Activated T-cell treated with anti-CD3 and anti-CD28 coated beads, Interleukin-2, amount 50 U/mL, for 4 hours (primary cell): ENCODE data around the gene COL11A1. TPM values are rescaled to one million over a fixed set of nuclear protein-coding genes. Genes with fewer than 3 reads are reported as not detected.
A peak's percentile ranks its signal among the peaks of the same experiment; 100 is the strongest.
"Not testable (repeated sequence)": the region's sequence is repeated elsewhere in the genome, so short reads cannot be mapped to it uniquely, and the experiment has no call there.

Experiments
- ATAC-seq, 2 donors: fragments of 200-7000 bp; cut with Tn5 transposase; one replicate each; pipeline ENCODE4 v1.10.0; 2021
- DNase-seq: peaks from one replicate; pipeline ENCODE4 v3.0.0-alpha.2; 2020
- H3K27me3 Mint-ChIP-seq: one replicate; pipeline ENCODE4 v1.8.0; 2021; ENCODE audit warnings: low read depth, mixed read lengths
- H3K36me3 Mint-ChIP-seq: one replicate; pipeline ENCODE4 v1.8.0; 2022; ENCODE audit warnings: mixed read lengths; ENCODE audit not compliant: insufficient read depth
- H3K4me1 Mint-ChIP-seq: one replicate; pipeline ENCODE4 v1.8.0; 2021; ENCODE audit warnings: low read depth, mixed read lengths
- H3K4me3 Mint-ChIP-seq: one replicate; pipeline ENCODE4 v1.8.0; 2021; ENCODE audit warnings: mild to moderate bottlenecking, moderate library complexity, mixed read lengths
- H3K9me3 Mint-ChIP-seq: one replicate; pipeline ENCODE4 v1.8.0; 2021; ENCODE audit warnings: mixed read lengths
- total RNA-seq, 3 donors: library from RNA; stranded (reverse); gene quantifications; one replicate each; pipeline ENCODE4 v1.2.1, GENCODE V29; 2021

Gene COL11A1
- total RNA-seq, 3 donors from 2014 or later = not detected

DNA sequence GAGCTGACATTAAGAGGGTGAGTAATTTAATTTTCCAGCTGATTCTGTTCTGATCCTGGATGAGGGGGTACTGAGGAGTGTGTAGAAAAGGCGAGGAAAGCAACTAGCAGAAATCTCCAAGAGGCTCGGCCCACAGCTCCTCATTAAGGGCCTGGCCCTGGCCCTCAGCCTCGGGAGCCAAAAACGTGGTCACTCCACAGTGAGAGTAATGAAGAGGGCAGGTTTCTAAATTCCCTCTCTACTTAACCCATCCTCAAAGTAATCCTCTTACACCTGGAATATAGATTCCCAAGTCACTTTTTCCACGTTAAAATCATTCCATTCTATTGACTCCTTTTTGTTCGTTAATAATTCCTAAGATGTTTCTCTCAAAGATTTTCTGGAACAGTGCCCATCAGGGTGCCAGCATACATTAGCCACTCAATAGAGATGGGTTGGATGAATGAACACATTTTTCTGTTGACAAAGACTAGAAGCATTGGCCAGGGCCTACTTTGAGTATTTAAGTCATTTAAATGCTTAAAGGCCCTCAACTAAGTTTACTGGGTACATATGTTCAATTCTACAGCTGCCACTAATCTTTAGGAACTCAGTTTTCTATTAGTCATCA is 1.1 kb upstream of the COL11A1 start:
- Mint-ChIP-seq H3K4me3 (no peak overlapping the region), H3K36me3 (no peaks in the 10 kb centered on the region), H3K9me3 (no peaks in the 10 kb centered on the region), H3K27me3 (peaks cover 27% of the 10 kb centered on the region), H3K4me1 (peaks cover 4% of the 10 kb centered on the region)
- DNase-seq (no peak), ATAC-seq (no peak)

DNA sequence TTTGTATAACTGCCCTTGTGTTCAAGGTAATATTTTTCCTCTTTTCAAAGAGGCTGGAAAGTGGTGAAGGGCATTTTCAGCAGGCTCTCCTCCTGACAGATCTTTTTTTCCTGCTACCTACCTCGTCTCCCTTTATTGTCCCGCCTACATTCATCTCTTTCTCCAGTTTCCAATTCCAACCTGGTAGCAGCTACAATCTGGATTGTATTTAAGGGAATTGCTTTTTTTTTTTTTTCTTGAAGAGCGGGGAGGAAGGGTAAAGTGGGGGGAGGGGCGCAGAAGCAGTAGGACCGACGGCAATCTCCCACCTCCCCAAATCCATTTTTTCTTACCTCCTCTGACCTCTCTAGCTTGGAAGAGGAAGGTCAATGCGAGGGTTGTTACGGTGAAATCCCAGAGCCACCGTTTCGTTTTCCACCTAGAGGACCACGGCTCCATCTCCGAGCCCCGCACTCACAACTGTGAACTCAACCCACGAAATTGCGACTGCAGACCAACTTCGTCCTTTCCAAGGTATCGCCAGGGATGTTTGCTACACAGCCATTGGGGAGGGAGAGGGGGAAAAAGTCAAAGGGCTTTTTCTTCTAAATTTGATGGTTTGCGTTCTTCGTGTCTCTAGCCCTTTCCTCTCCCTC is 464 bp downstream of the COL11A1 start:
- H3K4me3 Mint-ChIP-seq = no peak overlapping the region
- peaks cover 27% of the 10 kb centered on the region for H3K27me3 Mint-ChIP-seq
- ATAC-seq (no peak), DNase-seq (no peak)
- peaks cover 4% of the 10 kb centered on the region for H3K4me1 Mint-ChIP-seq
- no peaks in the 10 kb centered on the region for H3K36me3 Mint-ChIP-seq
- no peaks in the 10 kb centered on the region for H3K9me3 Mint-ChIP-seq

DNA sequence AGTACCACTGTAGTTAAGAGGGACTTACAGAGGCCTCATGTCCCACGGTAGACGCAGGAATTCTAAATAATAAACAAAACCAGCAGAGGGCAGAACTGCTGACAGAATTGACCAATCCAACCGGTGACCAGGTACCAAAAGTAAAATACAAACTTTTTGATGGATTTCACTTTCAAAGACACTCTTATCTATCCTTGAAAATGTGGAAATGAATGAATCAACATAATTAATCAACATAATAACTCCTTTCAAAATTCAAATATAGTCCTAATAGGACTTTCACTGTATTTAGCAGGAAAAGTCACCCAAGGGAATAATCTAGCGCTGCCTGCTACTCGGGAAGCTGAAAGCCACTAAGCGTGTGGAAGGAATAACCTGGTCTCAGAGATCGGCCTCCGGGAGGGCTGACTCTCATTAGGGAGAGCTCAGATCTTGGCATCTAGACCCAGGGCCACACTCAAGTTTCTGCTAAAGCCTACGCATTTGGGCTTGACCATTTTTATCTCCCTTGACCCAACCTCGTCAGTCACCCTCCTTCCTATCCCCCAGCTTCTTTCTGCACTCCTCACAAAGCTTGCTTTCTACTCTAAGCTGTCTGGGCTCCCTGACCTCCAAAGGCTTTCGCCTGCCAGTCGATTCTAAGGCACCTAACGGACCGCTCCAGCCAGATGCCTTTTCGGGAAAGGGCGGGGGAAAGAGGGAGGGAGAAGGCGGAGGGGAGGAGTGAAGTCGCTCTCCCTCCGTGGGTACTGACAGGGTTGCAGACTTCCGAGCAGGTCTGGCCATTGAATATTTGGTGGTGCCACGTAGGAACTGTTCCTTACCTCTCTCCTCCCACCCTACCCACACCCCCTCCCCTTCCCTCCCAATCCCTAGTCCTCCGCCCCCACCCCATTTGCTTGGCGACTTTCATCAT is 1.6 kb downstream of the COL11A1 start:
- H3K4me1 Mint-ChIP-seq = peaks cover 4% of the 10 kb centered on the region
- no peaks in the 10 kb centered on the region for H3K36me3 Mint-ChIP-seq
- H3K4me3 Mint-ChIP-seq = peak overlapping the region; percentile 6
- no peak for DNase-seq
- peaks cover 27% of the 10 kb centered on the region for H3K27me3 Mint-ChIP-seq
- no peak for ATAC-seq
- no peaks in the 10 kb centered on the region for H3K9me3 Mint-ChIP-seq

DNA sequence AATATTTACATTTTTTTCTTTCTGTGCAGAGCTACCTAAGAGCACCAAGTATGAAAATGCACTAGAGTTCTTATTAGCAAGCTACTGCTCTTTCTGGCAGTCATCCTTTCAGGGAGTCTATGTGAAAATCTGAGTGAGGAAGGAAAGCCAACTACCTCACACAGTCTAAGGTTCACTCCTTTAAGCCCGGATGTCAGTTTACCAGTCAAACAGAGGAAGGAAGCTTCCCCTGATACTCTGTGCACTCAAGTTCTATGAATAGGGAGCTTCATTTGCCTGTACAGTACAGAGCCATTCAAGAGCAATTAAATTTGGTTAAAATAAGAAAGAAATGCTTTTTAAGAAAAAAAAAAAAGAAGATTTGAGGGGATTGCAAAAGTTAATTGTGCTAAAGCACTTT is 6.9 kb downstream of the COL11A1 start:
- no peak for ATAC-seq
- peaks cover under 1% of the 10 kb centered on the region for H3K27me3 Mint-ChIP-seq
- H3K9me3 Mint-ChIP-seq = no peaks in the 10 kb centered on the region
- no peaks in the 10 kb centered on the region for H3K36me3 Mint-ChIP-seq
- no peak for DNase-seq
- no peak overlapping the region for H3K4me3 Mint-ChIP-seq
- peaks cover under 1% of the 10 kb centered on the region for H3K4me1 Mint-ChIP-seq

DNA sequence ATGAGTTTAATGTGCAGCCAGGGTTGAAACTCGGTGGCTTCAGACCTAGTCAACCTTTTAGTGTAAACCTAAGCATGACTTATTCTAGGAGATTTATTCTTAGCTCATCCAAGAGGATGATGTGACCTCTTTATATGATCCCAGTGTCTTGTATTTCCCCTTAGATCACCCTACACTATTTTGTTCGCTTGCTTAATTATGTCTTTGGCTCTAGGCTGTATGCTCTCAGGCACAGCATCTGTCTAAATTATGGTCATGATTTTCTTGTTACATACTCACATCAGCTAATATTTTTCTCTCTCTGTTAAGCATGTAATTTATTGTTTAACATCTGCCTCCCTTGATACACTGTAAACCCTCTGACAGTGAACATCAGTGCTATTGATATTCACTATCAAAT is 19.1 kb downstream of the COL11A1 start:
- Mint-ChIP-seq H3K36me3 (no peaks in the 10 kb centered on the region), H3K4me1 (no peaks in the 10 kb centered on the region), H3K9me3 (peaks cover 6% of the 10 kb centered on the region), H3K4me3 (no peak overlapping the region), H3K27me3 (no peaks in the 10 kb centered on the region)
- DNase-seq (no peak), ATAC-seq (no peak)

DNA sequence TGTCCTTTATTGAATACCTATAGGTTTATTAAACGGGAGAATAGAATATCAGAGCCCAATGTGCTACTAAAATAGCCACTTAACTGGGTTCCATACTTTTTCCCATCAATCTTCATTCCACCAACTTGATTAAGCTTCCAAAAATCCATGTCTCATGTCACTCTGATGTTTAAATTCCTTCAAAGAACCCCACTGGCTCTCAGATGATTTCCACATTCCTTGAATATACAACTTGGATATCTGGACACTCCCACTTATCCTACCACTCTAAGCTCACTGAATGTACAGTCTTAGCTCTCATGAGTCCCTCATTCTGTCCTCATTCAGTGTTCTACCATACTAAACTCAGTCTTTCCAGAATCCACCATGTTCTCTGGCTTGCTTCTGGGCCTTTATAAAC is 21.1 kb downstream of the COL11A1 start:
- H3K4me1 Mint-ChIP-seq = no peaks in the 10 kb centered on the region

DNA sequence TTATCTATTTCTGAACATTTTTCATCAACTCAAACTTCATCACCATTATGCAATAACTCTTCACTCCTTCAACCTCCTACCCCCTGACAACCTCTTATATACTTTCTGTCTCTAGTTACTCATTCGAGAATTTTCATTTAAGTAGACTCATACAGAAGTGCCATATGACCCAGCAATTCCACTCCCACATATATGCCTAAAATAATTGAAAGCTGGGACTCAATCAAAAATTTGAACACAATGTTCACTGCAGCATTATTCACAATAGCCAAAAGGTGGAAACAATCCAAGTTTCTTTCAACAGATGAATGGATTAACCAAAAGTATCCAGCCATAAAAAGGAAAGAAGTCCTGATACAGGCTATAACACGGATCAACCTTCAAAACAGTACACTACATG is 24.1 kb downstream of the COL11A1 start:
- H3K9me3 Mint-ChIP-seq = no peaks in the 10 kb centered on the region
- H3K36me3 Mint-ChIP-seq = no peaks in the 10 kb centered on the region
- DNase-seq (no peak), ATAC-seq (no peak)
- no peaks in the 10 kb centered on the region for H3K27me3 Mint-ChIP-seq
- H3K4me3 Mint-ChIP-seq = no peak overlapping the region
- no peaks in the 10 kb centered on the region for H3K4me1 Mint-ChIP-seq

More for the DNA sequence above, 21.1 kb downstream of the COL11A1 start:
- Mint-ChIP-seq H3K4me3 (no peak overlapping the region), H3K9me3 (no peaks in the 10 kb centered on the region), H3K27me3 (no peaks in the 10 kb centered on the region), H3K36me3 (no peaks in the 10 kb centered on the region)
- DNase-seq (no peak), ATAC-seq (no peak)

DNA sequence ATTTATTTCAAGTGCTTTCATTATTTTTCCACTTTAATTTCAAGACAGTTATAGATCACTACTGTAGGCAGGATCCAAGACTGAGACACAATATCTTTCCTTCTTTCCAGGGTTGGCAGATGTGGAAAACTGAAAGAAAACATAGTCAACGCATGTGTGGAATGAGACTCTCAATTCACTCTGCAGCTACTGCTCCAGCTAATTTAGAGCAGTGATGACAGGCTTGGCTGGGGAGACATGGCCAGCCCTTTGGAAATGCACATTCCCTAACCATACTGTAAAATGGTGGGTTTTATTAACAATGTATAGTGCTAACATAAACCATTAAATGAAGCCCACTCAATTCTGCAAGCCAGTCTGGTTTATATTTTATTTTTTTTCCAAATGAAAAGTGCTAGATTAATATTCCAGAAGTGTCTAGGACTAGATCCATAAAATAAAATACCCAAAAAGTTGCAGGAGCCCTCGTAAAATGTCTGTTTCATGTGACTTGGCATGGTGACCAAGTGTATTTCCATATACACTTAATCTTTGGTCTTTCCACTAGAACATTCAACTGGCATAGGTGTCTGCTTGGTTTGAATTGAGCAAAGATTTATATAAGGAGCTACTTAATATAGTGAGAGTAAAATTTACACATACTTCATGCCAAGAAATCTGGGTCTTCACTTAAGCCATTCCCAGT is 32.9 kb downstream of the COL11A1 start:
- ATAC-seq (no peak), DNase-seq (no peak)

DNA sequence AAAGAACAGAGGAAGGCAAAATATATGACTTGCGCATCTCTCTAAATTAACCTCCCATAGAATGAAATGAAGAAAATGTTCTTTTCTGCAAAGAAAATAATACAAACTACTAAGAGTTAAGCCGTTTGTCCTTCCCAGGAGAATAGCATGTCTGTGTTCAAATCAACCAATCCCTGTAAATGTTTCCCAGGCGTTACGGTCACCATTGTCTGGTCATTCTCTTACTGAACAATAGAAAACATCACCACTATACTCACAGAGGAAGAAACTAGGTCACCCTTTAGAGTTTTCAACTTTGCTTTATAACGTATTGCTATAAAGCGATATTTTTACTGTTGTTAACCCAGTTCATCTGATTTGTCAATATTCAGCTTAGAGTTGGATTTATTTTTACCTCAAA is 34.1 kb downstream of the COL11A1 start:
- Mint-ChIP-seq H3K36me3 (no peaks in the 10 kb centered on the region), H3K4me3 (no peak overlapping the region), H3K9me3 (no peaks in the 10 kb centered on the region), H3K27me3 (no peaks in the 10 kb centered on the region), H3K4me1 (no peaks in the 10 kb centered on the region)
- DNase-seq (no peak), ATAC-seq (no peak)

More for the DNA sequence above, 32.9 kb downstream of the COL11A1 start:
- no peaks in the 10 kb centered on the region for H3K27me3 Mint-ChIP-seq
- H3K36me3 Mint-ChIP-seq = no peaks in the 10 kb centered on the region
- H3K9me3 Mint-ChIP-seq = no peaks in the 10 kb centered on the region
- H3K4me3 Mint-ChIP-seq = no peak overlapping the region
- H3K4me1 Mint-ChIP-seq = no peaks in the 10 kb centered on the region

DNA sequence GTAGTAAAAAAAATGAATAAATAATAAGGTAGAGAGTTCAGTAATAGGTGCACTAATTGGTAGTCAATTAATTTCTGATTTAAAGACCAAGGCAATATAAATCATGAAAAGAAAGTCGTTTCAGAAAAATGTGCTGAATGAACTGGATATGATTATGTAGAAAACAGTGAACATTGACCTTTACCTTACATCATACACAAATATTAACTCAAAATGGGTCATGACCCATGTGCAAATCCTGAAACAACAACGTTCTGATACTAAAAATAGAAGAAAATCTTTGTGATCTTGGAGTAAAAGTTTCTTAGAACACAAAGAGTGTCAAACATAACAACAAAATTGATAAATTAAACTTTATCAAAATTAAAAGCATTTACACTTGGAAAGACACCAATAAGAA is 39.1 kb downstream of the COL11A1 start:
- ATAC-seq (no peak), DNase-seq (no peak)
- H3K9me3 Mint-ChIP-seq = no peaks in the 10 kb centered on the region
- no peak overlapping the region for H3K4me3 Mint-ChIP-seq
- no peaks in the 10 kb centered on the region for H3K4me1 Mint-ChIP-seq
- no peaks in the 10 kb centered on the region for H3K27me3 Mint-ChIP-seq
- H3K36me3 Mint-ChIP-seq = no peaks in the 10 kb centered on the region

DNA sequence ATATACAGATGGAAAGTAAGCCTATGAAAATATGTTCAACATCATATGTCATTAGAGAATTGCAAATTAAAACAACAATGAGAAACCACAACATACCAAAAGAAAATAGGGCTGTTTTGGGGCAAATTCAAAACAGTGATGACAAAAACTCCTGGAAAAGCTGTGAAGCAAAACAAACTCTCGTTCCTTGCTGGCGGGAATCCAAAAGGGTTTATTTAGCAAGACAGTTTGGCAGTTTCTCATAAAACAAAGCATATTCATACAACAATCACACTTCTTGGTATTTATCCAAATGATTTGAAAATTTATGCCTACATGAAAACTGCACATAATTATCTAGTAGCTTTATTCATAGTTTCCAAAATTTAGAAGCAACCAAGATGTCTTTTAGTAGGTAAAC is 44.4 kb downstream of the COL11A1 start:
- Mint-ChIP-seq H3K36me3 (no peaks in the 10 kb centered on the region), H3K27me3 (no peaks in the 10 kb centered on the region)
- DNase-seq = no peak

DNA sequence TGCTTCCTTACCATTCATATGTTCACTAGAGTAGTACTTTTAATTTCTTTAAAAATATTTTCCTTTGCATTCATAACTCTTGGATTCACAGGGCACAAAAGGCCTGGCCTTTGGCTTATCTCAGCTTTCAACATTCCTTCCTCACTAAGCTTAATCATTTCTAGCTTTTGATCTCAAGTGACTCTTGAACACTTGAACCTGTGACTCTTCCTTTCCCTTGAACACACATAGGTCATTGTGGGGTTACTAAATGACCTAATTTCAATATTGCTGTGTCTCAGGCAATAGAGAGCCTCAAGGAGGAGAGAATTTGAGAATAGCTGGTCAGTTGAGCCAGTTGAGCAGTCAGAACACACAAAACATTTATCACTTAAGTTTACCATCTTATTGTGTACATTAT is 49.9 kb downstream of the COL11A1 start:
- Mint-ChIP-seq H3K4me1 (no peaks in the 10 kb centered on the region), H3K36me3 (no peaks in the 10 kb centered on the region), H3K4me3 (no peak overlapping the region), H3K27me3 (no peaks in the 10 kb centered on the region), H3K9me3 (peaks cover 3% of the 10 kb centered on the region)
- DNase-seq (no peak), ATAC-seq (no peak)

More for the DNA sequence above, 44.4 kb downstream of the COL11A1 start:
- H3K4me3 Mint-ChIP-seq = no peak overlapping the region
- no peaks in the 10 kb centered on the region for H3K9me3 Mint-ChIP-seq
- no peaks in the 10 kb centered on the region for H3K4me1 Mint-ChIP-seq
- no peak for ATAC-seq

DNA sequence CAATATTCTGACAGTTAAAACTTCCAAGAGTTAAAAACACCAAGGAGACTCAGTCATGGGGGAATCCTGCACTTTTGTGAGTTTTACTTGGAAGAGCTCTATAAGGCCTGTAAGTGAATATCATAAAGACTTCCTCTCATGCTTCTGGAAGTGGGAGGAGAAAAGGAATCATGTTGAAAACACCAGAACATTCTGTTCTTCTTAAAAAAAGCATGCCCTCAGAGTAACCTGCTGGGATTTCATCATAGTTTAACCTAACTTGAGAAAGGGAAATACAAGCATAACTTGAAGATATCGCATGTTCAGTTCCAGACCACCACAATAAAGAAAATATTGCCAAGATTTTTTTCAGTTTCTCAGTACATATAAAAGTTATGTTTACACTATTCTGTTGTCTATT is 51.9 kb downstream of the COL11A1 start:
- H3K36me3 Mint-ChIP-seq = no peaks in the 10 kb centered on the region
- ATAC-seq = no peak

DNA sequence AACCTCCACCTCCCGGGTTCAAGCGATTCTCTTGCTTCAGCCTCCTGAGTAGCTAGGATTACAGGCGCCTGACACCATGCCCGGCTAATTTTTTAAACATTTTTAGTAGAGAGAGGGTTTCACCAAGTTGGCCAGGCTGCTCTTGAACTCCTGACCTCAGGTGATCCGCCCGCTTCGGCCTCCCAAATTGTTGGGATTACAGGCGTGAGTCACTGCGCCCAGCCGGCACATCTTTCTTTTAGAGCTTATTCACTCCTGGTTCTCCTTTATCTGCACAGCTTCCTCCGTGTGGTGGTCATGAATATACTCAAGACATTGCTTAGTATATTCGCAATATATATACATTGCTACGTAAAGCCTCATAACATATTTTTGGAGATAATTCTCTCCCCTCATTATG is 80.2 kb downstream of the COL11A1 start:
- H3K4me1 Mint-ChIP-seq, DNase-seq, H3K4me3 Mint-ChIP-seq, H3K9me3 Mint-ChIP-seq, H3K36me3 Mint-ChIP-seq, ATAC-seq, H3K27me3 Mint-ChIP-seq: not testable (repeated sequence)

More for the DNA sequence above, 51.9 kb downstream of the COL11A1 start:
- no peaks in the 10 kb centered on the region for H3K27me3 Mint-ChIP-seq
- H3K4me1 Mint-ChIP-seq = no peaks in the 10 kb centered on the region
- peaks cover 3% of the 10 kb centered on the region for H3K9me3 Mint-ChIP-seq
- no peak overlapping the region for H3K4me3 Mint-ChIP-seq
- DNase-seq = no peak
